Measurements from ENCODE around the gene SGMS1. TPM values are rescaled to one million over a fixed set of nuclear protein-coding genes. Genes with fewer than 3 reads are reported as not detected.
A peak's percentile ranks its signal among the peaks of the same experiment; 100 is the strongest.

The SGMS1 gene
- total RNA-seq, 1 experiment from 2014 or later: 24.7 TPM

DNA sequence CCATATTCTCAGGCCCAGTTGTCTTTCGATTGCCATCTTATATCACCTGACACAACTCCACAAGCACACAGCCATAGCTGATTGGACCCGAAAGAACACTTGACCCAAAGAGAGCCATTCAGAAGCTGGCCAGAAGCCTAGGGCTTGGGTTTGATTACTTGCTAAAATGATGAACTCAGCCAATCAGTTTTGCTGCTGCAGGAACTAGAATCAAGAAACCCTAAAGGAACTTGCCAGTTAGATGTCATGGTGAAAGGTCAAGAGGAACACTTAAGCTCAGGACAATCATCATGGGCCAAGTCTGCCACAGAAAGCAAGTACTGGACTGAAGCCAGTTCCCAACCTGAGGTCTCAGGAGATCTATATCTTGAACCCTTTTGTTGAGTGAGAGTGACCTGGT is 150.0 kb downstream of the SGMS1 start:
- intact Hi-C loops (cut with micrococcal nuclease): no loop called here
- H3K27ac Mint-ChIP-seq (ENCODE audit: low read depth, unreplicated experiment): no peak overlapping the region
- no peak overlapping the region for H3K4me3 Mint-ChIP-seq (ENCODE audit: unreplicated experiment)
- peaks cover 7% of the 10 kb centered on the region for H3K9me3 Mint-ChIP-seq (ENCODE audit: unreplicated experiment)
- ChIA-PET POLR2A (interaction anchor here (1.4 kb wide), 1 partner anchor 25 kb away, joined by 3 read pairs; no protein-coding TSS in a partner anchor), CTCF (no interaction called here)
- H3K4me1 Mint-ChIP-seq (ENCODE audit: insufficient read depth, unreplicated experiment): peaks cover 13% of the 10 kb centered on the region
- H3K36me3 Mint-ChIP-seq (ENCODE audit: insufficient read depth, unreplicated experiment): peaks cover 5% of the 10 kb centered on the region
- no TSS peak for BruUV-seq (replicated peaks)
- TF ChIP-seq, protein P1, sequence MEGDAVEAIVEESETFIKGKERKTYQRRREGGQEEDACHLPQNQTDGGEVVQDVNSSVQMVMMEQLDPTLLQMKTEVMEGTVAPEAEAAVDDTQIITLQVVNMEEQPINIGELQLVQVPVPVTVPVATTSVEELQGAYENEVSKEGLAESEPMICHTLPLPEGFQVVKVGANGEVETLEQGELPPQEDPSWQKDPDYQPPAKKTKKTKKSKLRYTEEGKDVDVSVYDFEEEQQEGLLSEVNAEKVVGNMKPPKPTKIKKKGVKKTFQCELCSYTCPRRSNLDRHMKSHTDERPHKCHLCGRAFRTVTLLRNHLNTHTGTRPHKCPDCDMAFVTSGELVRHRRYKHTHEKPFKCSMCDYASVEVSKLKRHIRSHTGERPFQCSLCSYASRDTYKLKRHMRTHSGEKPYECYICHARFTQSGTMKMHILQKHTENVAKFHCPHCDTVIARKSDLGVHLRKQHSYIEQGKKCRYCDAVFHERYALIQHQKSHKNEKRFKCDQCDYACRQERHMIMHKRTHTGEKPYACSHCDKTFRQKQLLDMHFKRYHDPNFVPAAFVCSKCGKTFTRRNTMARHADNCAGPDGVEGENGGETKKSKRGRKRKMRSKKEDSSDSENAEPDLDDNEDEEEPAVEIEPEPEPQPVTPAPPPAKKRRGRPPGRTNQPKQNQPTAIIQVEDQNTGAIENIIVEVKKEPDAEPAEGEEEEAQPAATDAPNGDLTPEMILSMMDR (IDR thresholded peaks at IDR 0.05; ENCODE audit: unreplicated experiment): no peak
- no peak for DNase-seq (ENCODE audit: unreplicated experiment)
- H3K27me3 Mint-ChIP-seq (ENCODE audit: insufficient read depth, unreplicated experiment): no peaks in the 10 kb centered on the region

DNA sequence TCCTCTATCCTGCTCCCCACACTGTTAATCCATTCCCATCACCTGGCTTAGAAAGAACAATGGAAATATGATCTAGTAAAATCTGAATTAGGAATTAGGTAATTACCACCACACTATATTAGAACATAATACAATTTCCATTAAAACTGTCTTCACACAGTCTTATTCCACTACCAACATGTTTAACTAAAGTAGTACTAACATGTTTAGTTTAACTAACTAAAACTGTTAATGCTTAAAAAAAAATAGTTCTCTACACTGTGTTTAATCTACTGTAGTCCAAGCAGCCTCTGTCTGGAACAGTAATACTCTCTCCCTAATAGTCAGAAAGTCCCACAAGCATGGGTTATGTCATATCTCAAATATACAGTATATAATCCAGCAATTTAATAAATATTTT is 150.8 kb downstream of the SGMS1 start:
- ChIA-PET POLR2A (interaction anchor here (0.7 to 1.4 kb wide), 2 partner anchors 26 to 147 kb away, joined by 3 read pairs; no protein-coding TSS in a partner anchor), CTCF (no interaction called here)
- Mint-ChIP-seq H3K4me1 (ENCODE audit: insufficient read depth, unreplicated experiment) (peaks cover 13% of the 10 kb centered on the region), H3K36me3 (ENCODE audit: insufficient read depth, unreplicated experiment) (peaks cover 5% of the 10 kb centered on the region), H3K27ac (ENCODE audit: low read depth, unreplicated experiment) (no peak overlapping the region), H3K4me3 (ENCODE audit: unreplicated experiment) (no peak overlapping the region), H3K9me3 (ENCODE audit: unreplicated experiment) (peaks cover 7% of the 10 kb centered on the region), H3K27me3 (ENCODE audit: insufficient read depth, unreplicated experiment) (no peaks in the 10 kb centered on the region)
- intact Hi-C loops (cut with micrococcal nuclease): no loop called here
- BruUV-seq (replicated peaks): no TSS peak
- TF ChIP-seq, protein P1 (IDR thresholded peaks at IDR 0.05; ENCODE audit: unreplicated experiment): no peak
- no peak for DNase-seq (ENCODE audit: unreplicated experiment)

DNA sequence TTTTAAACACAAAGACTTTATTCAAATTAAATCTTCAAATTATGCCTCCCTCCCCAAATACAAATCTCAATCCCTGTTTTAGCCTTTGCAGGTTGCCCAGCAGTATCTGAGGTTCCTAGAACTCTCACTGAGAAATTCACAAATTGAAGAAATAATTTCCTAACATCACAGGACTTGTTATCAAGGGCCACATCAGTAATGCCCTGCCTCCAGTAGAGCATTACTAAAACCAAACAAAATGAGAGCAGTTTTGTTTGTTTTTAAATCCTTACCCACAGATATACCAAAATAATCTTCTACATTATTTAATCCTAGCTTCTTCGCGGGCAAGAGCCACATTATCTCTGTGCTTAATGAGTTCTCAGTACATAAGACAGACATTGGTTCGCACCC is 152.2 kb downstream of the SGMS1 start:
- no peak overlapping the region for H3K4me3 Mint-ChIP-seq (ENCODE audit: unreplicated experiment)
- H3K27me3 Mint-ChIP-seq (ENCODE audit: insufficient read depth, unreplicated experiment): no peaks in the 10 kb centered on the region
- H3K9me3 Mint-ChIP-seq (ENCODE audit: unreplicated experiment): no peaks in the 10 kb centered on the region
- TF ChIP-seq, protein P1 (IDR thresholded peaks at IDR 0.05; ENCODE audit: unreplicated experiment): no peak
- peaks cover 13% of the 10 kb centered on the region for H3K4me1 Mint-ChIP-seq (ENCODE audit: insufficient read depth, unreplicated experiment)
- H3K27ac Mint-ChIP-seq (ENCODE audit: low read depth, unreplicated experiment): no peak overlapping the region
- CTCF ChIA-PET: interaction anchor here (1.0 kb wide), 1 partner anchor 21 kb away, joined by 3 read pairs; no protein-coding TSS in a partner anchor
- POLR2A ChIA-PET: no interaction called here
- peaks cover 5% of the 10 kb centered on the region for H3K36me3 Mint-ChIP-seq (ENCODE audit: insufficient read depth, unreplicated experiment)
- intact Hi-C loops (cut with micrococcal nuclease): no loop called here
- no peak for DNase-seq (ENCODE audit: unreplicated experiment)
- BruUV-seq (replicated peaks): no TSS peak

DNA sequence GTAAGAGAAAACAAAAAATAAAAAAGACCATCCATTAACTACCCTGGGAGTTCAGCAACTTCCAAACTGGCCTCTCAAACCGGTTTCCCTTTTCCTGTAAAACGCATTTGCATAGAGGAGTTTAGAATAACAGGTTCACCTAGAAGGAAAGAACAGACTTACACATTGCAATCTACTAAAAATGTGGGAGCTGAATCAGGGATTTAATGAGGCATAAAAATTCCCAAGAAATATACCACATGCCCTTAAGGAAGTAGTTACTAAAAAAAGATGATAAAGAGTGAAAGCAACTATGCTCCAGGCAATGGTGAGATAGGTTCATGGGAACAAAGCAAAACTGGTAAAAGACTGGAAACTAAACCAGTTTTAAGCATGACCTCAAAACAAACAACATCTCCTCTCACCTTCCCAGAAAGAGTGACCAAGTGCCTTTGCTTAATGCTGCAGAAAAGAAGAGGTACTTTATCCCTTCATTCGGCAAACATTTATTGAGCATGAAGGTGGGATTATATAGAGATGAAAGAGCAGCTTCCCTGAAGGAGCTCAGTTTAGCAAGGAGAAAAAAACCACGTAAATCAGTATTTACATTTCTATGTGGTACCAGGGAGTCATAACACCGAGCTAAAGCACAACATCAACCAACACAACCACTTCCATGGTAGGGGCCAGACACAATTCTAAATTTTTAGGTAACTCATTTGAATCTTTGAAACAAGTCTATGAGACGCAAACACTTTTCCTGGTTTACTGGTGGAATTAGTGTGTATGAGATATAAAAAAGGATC is 152.8 kb downstream of the SGMS1 start:
- POLR2A ChIA-PET: interaction anchor here (0.6 kb wide), 1 partner anchor 13 kb away, joined by 3 read pairs; no protein-coding TSS in a partner anchor
- BruUV-seq (replicated peaks): no TSS peak

More for the DNA sequence above, 152.8 kb downstream of the SGMS1 start:
- Mint-ChIP-seq H3K9me3 (ENCODE audit: unreplicated experiment) (no peaks in the 10 kb centered on the region), H3K27me3 (ENCODE audit: insufficient read depth, unreplicated experiment) (no peaks in the 10 kb centered on the region), H3K36me3 (ENCODE audit: insufficient read depth, unreplicated experiment) (peaks cover 5% of the 10 kb centered on the region), H3K27ac (ENCODE audit: low read depth, unreplicated experiment) (no peak overlapping the region), H3K4me3 (ENCODE audit: unreplicated experiment) (no peak overlapping the region), H3K4me1 (ENCODE audit: insufficient read depth, unreplicated experiment) (peaks cover 13% of the 10 kb centered on the region)
- DNase-seq (ENCODE audit: unreplicated experiment): peak; percentile 21
- TF ChIP-seq, protein P1 (IDR thresholded peaks at IDR 0.05; ENCODE audit: unreplicated experiment): no peak
- CTCF ChIA-PET: interaction anchor here (0.6 to 1.5 kb wide), 3 partner anchors 19 to 92 kb away, joined by 3 to 4 read pairs (median 3); no protein-coding TSS in a partner anchor
- intact Hi-C loops (cut with micrococcal nuclease): no loop called here

Data from MCF 10A (cell line).